HG02852 (cell line): ENCODE data around the gene WNT10A.
"Not testable (repeated sequence)": the region's sequence is repeated elsewhere in the genome, so short reads cannot be mapped to it uniquely, and the experiment has no call there.

Experiments
- ATAC-seq: cut with Tn5 transposase; IDR thresholded peaks from one replicate; pipeline ENCODE4 v1.9.1; 2021; ENCODE audit warnings: mild to moderate bottlenecking, moderate library complexity; ENCODE audit not compliant: unreplicated experiment

The WNT10A gene

DNA sequence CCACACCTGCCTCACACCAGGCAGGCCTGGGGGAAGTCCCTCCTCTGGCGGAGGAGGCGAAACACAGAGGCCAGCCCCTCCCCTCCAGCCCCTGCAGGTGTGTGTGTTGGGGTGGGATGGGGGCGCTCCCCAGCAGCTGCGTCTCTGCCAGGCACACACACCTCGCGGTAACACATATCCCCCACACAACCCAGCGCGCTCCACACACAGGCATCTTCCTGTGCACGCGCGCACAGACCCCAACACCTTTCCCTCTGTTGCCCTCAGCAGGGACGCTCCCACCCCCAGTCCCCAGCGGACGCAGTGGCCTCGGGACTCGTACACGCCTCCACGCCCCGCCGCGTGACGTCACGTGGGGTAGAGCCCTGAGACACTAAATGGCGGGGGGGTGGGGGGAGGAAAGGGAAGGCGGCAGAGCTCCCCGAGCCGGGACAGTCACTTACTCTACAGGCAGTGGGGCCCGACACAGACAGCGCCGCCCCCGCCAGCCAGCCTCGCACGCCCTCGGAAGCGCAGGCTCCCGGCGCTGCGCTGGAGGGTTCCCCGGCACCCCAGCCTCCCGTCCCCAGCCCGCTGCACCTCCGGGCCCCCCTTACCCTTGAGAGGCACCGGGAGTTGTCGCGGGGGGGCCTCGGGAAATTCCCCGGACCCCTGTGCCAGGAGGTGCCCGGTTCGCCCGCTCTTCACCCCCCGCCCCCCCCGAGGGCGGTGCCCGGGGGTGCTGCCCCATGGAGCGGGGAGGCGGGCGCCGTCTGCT is at the start of gene WNT10A:
Gene WNT10A (plus strand): TSS at position 751 of the 757 bp plus-strand sequence. CDS start 144 bp downstream, outside the sequence.
- ATAC-seq: peak; percentile 71

DNA sequence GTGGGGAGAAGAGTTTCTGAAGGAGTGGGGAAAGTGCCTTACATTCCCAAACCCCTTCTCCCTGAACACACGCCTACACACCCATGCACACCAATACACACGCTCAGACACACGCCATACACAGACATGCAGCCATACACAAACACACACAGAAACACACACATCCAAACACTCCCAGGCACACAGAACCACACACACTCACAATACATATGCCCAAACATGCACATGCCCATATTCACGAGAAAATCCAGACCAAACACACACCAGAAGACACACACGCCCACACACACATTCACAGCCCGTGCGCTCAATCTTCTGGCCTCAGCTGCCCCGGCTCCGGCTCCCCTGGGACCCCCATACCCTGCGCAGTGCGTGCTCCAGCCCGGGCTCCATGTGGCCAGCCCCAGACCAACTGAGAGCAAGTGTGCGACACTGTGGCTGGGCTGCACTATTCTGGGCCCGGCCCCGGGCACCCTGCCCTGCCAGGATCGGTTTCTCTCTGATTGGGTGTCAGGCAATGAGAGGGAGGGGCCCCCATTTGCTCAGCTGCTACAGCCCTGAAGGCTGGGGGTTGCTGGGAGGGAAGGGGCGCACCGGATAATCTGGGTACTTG is 49.2 kb upstream of the WNT10A start, which contains the start of gene PRKAG3:
Gene PRKAG3 (minus strand): TSS at position 426 of the 613 bp plus-strand sequence.
- ATAC-seq: no peak

DNA sequence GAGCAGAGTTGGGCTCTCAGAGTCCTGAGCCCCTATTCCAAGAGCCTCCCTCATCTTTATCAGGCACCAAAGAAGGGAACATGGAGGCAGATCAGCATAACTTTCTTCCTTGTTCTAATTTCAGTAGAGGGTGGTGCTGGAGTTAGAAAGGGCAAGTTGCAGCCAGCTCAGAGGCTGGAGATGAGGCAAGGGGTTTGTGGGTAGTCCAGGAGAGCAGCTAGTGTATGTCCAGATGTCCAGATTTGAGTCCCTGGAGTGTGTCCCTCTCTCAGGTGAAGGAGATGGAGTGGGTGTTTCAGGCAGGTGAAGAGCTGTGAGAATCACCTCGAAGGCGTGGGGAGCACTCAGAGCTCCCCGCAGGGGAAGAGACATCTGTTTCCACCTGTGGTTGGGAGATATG is 48.6 kb upstream of the WNT10A start:
- no peak for ATAC-seq

DNA sequence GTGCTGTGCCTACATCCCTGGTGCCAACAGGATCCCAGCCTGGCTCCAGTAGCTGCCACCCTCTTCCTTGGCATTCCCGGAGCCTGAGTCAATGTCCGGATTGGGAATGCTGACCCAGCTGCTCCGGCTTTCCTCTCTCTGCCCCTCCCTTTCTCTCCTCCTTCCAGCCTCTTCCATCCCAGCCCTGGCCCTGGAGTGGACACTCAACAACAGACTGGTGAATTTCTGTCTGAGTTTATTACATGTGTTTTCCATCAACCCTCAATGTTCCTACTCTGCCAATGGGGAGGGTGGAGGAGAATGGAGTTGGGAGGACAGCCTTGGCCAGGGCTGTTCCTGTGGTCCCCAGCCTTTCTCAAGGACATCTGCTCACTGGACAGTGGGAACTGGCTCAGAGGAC is 48.1 kb upstream of the WNT10A start:
- no peak for ATAC-seq

DNA sequence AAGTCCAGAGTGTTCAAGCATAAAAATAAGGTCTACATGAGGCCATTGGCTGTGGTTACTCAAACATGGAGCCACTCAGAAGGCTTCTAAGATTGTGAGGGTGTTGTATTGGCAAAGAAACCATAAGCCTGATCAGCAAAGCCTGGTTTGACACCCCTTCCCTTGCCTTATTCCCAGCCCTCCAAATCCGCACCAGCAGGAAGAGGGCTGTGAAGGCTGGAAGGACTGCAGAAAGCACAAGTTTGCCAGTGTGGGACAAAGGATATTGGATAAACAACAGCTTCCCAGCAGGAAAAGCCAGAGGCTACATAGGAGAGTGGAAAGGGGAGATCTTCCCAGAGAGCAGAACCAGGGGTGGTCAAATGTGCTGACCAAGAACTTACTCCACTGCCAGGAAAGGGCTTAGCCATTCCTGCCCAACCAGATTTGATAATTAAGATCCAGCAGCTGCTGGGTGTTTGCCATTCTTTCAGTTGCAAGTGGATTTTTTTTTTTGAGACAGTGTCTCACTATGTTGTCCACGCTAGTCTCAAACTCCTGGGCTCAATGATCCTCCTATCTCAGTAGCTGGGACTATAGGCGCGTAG is 47.5 kb upstream of the WNT10A start:
- ATAC-seq: no peak

DNA sequence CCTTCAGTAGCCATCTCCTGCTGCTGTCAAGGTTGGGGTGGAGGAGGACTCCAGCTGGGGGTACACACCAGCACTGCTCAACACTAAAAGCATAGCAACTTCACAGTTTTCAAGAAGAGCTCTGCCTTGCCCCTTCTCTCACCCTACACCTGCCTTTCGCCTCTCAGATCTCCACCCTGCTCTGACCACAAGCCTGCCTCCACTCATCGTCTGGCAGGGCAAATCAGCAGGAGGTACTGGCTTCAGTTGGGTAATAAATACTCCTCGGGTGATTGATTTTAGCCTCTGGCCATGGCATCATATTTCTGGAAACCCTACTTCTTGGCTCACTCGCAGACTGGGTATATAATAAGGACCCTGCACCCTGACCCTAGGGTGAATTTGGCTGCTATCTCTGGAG is 46.0 kb upstream of the WNT10A start:
- no peak for ATAC-seq

DNA sequence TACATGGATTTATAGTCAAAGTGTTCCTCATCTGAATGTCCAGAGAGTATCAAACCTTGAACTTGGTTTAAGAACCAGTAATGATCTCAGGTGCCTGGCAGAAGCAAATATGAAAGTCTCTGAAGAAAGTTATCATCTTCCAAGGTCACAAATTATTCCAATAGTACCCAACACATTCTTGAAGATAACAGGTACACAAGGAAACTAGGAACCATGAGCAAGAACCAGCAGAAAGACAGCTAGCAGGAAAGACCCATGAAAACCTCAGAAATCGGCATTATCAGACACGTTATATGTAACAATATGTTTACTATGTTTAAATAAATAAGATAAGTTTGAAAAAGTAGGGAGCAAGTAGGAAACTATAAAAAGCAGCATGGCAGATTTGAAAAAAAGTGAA is 43.2 kb upstream of the WNT10A start:
- no peak for ATAC-seq

DNA sequence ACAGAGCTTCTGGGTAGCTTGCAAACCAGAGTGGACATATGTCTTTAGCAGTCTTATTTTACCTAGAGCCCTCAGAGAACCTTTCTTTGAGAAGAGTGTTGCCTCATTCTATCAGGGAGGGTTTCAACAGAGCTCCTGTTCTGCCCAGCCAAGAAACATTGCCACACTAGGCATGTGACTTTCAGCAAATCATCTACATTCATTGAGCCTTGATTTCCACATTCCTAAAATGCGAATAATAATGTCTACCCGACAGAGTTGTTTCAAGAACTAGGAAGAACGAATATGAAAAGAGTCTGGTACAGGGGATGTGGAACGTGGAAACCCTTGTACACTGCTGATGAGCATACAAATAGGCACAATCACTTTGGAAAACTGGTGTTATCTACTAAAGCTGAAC is 41.2 kb upstream of the WNT10A start:
- no peak for ATAC-seq

DNA sequence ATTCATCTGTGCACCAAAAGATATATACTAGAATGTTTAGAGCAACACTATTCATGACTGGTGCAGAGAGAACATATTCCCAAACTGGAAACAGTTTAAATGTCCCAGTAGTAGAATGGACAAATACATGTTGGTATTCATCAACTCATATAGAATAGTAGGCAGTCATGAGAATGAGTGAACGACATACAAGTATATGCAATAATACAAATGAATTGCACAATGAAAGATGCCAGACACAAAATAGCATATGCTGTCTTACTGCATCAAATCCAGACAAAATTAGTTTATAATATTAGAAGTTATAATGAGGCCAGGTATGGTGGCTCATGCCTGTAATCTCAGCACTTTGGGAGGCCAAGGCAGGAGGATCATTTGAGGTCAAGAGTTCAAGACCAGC is 40.8 kb upstream of the WNT10A start:
- ATAC-seq: no peak

DNA sequence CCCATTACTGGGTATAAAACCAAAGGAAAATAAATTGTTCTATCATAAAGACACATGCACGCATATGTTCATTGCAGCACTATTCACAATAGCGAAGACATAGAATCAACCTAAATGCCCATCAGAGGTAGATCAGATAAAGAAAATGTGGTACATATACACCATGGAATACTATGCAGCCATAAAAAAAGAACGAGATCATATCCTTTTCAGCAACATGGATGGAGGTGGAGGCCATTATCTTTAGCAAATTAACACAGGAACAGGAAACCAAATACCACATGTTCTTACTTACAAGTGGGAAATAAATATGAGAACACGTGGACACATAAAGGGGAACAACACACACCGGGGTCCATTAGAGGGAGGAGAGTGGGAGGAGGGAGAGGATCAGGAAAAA is 36.3 kb upstream of the WNT10A start:
- not testable (repeated sequence) for ATAC-seq

DNA sequence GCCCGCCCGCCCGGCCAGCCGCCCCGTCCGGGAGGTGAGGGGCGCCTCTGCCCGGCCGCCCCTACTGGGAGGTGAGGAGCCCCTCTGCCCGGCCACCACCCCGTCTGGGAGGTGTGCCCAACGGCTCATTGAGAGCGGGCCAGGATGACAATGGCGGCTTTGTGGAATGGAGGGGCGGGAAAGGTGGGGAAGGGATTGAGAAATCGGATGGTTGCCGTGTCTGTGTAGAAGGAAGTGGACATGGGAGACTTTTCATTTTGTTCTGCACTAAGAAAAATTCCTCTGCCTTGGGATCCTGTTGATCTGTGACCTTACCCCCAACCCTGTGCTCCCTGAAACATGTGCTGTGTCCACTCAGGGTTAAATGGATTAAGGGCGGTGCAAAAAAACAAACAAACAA is 33.7 kb upstream of the WNT10A start:
- not testable (repeated sequence) for ATAC-seq

DNA sequence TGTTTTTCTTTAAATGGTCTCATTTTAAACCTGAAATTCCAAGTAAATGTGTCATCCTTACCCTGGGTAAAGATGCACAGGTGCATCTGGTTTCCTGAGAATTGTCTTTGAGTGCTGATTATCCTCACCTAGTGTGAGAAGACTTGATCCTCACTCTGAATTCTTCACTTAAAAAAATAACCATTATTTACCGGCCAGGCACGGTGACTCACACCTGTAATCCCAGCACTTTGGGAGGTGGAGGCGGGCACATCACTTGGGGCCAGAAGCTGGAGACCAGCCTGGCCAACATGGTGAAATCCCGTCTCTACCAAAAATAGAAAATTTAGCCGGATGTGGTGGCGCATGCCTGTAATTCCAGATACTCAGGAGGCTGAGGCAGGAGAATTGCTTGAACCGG is 30.9 kb upstream of the WNT10A start:
- no peak for ATAC-seq

DNA sequence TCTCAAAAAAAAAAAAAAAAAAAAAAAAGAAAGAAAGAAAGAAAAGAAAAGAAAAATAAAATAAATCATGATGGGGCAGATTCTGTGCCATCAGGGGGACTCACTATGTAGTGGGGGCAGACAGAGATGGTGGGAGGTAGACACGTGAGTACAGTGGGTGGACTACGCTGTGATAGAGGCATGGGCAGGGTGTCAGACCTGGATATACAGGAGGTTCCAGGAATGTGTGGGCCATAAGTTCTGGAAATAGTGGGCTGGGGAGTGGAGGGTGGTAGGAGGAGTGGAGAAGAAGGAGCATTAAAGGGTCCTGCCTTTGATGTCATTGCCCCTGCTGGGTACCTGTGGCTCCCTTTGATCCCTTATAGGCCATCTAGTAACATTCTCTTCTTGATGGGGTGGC is 29.9 kb upstream of the WNT10A start:
- no peak for ATAC-seq

DNA sequence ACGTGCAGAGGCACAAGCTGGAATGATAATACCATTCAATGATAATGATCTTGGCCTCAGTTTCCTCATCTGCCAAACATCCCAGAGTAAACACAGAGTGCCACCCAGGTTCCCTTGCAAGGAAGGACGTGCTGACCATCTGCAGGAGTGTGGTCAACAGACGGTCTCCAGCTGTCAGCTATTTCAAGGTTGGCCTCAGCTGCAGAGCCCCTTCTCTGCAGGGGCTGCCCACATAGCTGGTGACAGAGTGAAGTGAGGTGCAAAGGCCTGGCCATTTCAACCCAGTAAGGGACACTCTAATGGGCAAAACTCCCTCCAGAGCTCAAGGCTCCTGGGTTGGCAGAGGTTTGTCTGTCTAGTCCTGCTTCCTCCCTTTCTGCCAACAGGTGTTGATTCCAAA is 29.4 kb upstream of the WNT10A start:
- no peak for ATAC-seq

DNA sequence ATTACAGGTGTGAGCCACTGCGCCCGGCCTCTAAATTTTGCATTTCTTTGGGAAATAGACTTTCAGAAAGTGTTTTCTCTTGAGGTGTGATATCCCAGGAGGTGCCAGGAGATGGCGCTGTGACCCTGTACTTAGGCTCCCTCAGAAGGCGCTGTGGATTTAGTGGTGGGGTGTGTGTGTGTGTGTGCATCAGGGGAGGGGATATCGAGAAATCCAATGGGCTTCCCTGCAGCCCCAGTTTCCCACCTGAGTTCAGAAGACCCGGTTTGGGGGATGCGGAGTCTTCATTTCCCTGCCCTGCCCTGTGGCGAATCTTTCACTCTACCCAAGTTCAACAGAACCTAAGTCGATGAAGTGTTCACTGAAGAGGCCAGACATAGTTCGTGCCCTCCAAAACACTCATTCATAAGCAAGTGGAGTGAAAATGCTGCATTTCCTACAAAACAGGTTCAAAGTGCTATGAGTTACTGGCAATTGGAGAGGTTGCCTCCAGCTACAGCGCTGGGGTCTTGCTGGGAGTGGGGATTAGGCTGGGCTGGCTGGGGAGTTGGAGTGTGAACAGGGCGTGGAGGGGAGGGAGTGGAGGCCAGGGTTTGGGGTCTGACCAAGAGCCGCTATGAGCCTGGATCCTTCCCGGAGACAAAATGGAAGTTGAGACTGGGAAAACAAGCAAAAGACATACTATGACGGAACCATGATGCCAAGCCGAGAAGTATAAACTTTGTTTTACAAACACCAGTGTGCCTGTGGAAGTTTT is 27.6 kb upstream of the WNT10A start:
- no peak for ATAC-seq

DNA sequence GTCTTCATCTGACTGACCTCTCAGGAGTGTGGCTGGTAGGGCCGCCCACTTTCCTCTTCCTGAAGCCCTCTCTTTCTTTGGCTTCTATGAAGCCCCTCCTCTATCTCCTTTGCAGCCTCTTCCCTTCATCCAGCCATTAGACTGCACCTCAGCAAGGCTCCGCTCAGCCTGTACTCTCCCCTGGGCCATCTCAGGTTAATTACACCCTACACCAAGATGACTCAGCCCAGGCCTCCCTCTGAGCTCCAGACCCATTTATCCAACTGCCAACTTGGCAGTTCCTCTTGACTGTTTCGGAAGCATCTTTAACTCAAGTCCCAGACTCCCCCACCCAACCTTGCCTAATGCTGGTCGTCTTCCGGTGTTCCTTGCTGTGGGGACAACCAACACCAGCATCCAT is 26.9 kb upstream of the WNT10A start:
- no peak for ATAC-seq

DNA sequence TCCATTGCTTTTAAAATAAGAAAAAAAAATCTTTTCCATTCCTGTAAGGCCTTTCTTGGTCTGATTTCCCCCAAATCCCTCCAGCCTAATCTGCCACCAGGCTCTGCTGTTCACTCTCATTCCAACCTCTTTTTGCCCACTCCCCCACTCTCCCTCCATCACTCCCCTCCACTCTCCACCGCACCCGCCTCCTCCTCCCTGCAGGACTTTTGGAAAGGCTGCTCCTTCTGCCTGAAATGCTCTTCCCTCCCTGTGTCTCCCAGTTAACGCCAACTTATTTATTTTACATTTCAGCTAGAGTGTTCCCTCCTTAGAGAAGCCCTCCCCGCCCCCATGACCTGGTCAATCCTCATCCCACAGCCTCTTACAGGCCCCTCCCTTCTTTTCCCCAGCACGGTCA is 25.8 kb upstream of the WNT10A start:
- ATAC-seq: no peak

DNA sequence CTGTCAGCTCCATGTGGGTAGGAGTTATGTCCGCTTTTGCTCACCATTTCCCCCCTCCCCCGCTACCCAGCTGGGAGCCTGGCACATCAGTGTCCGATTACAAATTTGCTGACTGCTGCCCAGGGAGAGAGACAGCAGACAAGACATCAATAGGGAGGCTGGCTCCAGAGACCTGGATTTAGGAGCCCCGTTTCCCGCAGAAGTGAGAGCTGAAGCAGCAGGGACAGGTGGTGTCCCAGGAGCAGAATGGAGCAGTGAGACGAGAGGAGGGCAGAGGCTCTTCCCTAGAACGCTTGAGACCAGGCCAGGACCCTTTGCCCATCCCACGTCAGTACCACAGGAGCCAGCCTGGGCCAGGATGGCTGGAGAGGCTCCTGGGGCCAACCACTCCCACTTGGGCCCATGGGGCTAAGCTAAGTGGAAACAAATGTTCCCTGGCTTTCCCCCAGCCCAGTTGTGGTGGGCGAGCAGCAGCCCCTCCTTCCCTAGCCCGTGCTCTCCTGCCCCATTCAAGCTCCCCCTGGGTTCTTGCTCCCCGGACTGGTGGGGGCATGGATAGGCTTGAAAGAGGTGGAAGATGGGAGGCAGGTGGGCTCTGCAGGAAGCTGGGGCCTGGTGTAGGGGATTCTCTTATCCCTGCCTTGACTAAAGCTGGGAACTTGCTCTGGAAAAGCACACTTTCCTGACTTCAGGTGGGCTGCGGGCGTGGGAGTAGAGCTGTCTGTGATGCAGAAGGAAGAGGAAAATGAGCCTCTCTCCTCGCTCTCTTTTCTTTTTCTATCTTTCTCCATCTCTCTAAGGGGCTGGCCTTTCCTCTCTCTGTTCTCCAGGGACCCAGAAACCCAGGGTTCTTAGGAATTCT is 25.1 kb upstream of the WNT10A start:
- no peak for ATAC-seq

DNA sequence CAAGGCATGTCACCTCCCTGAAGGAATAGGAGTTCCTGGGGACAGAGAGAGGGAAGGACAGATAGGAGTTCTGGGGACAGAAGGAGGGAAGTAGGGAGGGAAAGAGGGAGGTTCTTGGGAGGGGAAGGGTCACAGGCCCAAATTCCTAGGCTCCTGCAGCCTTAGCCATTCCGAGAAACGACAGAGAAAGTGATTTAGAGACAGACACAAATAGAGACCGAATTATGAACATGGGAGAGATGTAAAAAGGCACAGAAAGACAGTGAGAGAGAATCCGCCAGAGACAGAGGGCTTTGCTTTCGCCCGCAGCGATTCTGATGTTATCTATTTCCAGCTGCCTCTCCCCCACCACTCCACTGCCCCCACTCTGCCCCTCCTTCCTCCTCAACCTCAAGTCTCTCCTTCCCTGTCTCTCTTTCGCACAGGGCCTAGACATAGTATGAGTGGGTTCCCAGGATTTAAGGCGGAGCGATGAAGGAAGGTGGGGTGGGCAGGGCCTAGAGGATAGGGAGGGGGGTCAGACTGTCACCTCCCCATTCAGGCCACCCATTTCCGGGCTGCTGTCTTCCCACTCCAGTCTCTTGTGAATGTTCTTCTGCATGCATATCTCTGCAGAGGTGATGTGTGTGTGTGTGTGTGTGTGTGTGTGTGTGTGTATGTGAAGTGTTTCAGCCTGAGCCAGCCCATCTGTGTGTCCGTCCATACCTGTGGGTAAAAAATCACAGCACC is 24.3 kb upstream of the WNT10A start:
- no peak for ATAC-seq

DNA sequence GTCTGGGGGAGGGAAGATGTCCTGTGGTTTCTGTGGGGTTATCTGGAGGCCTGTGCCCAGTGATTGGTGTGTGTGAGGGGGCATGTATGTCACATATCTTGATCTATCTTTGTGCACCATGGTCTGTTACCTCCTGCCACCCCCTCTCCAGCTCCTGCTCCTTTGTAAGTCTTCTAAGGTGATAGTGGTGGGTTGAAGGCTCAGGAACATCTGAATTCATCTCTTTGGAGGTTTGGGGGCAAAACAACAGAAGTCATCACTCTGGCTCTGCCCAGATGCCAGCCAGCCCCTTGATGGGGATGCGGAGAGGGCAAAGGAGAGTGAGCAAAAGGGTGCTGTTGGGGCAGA is 23.8 kb upstream of the WNT10A start:
- no peak for ATAC-seq
